Fibroblast of the aortic adventitia (primary cell): ENCODE data around the gene CD74. TPM values are rescaled to one million over a fixed set of nuclear protein-coding genes. Genes with fewer than 3 reads are reported as not detected.

Source experiments
- DNase-seq: peaks from one replicate; pipeline ENCODE4 v3.0.0-alpha.2; 2010; ENCODE audit warnings: low read depth
- H3K4me3 ChIP-seq: 2 replicates; pipeline ENCODE4 v1.5.1; 2011; ENCODE audit warnings: low read depth, mild to moderate bottlenecking, control low read depth, low read length, moderate library complexity
- CTCF ChIP-seq: IDR thresholded peaks from 2 replicates; pipeline ENCODE4 v1.5.1; 2011; ENCODE audit warnings: mild to moderate bottlenecking, low read length, control low read depth, inconsistent platforms; ENCODE audit not compliant: insufficient read depth
- total RNA-seq: library from RNA; depleted of rRNA; stranded (reverse); fragments of >200 nt; gene quantifications from 2 replicates; pipeline ENCODE4 v1.2.3, GENCODE V29; 2012; ENCODE audit warnings: low replicate concordance

Gene CD74
- total RNA-seq, 1 donor = 1.1 TPM

GRCh38 chr5:150441813-150442698 is 29.3 kb upstream of the CD74 start:
- DNase-seq = no peak
- H3K4me3 ChIP-seq = no peak overlapping the region
- TF ChIP-seq CTCF = no peak

GRCh38 chr5:150440948-150441812 is 28.5 kb upstream of the CD74 start:
- no peak for TF ChIP-seq CTCF

GRCh38 chr5:150438873-150439546 is 26.3 kb upstream of the CD74 start:
- no peak overlapping the region for H3K4me3 ChIP-seq
- no peak for DNase-seq
- TF ChIP-seq CTCF = peak; percentile 68

More at GRCh38 chr5:150440948-150441812, 28.5 kb upstream of the CD74 start:
- no peak overlapping the region for H3K4me3 ChIP-seq
- no peak for DNase-seq

GRCh38 chr5:150436141-150436680 is 23.5 kb upstream of the CD74 start:
- peak overlapping the region; percentile 17 for H3K4me3 ChIP-seq
- DNase-seq = peak; percentile 90
- peak; percentile 76 for TF ChIP-seq CTCF

GRCh38 chr5:150434464-150434863 is 21.8 kb upstream of the CD74 start:
- DNase-seq = peak; percentile 86
- no peak overlapping the region for H3K4me3 ChIP-seq
- no peak for TF ChIP-seq CTCF

- no peak for DNase-seq
- TF ChIP-seq CTCF = no peak
- no peak overlapping the region for H3K4me3 ChIP-seq
Measured at GRCh38 chr5:150431574-150431973, 18.9 kb upstream of the CD74 start.
